Sigmoid colon (tissue), 7 donors: ENCODE results near the gene HIBADH. TPM values are rescaled to one million over a fixed set of nuclear protein-coding genes. Genes with fewer than 3 reads are reported as not detected.

Experiments used
- DNase-seq: peaks from one replicate; pipeline ENCODE4 v3.0.0-alpha.2; 2019
- H3K27ac ChIP-seq, 4 donors: fragments of 200-600 bp; sonication (generic); one replicate each; pipeline ENCODE4 v1.5.1; 2016 to 2019; ENCODE audit warnings: mild to moderate bottlenecking in 1 of 4
- H3K27me3 ChIP-seq, 3 donors: fragments of 200-600 bp; sonication (generic); one replicate each; pipeline ENCODE4 v1.5.1; 2019; ENCODE audit warnings: mild to moderate bottlenecking in 1 of 3
- H3K36me3 ChIP-seq, 4 donors: fragments of 200-600 bp; sonication (generic); one replicate each; pipeline ENCODE4 v1.5.1; 2016 to 2019
- H3K4me1 ChIP-seq, 4 donors: fragments of 200-600 bp; sonication (generic); one replicate each; pipeline ENCODE4 v1.5.1; 2017 to 2019
- H3K4me3 ChIP-seq, 4 donors: fragments of 200-600 bp; sonication (generic); one replicate each; pipeline ENCODE4 v1.5.1; 2017 to 2019; ENCODE audit warnings: mild to moderate bottlenecking in 2 of 4, moderate library complexity in 1 of 4
- H3K9me3 ChIP-seq, 4 donors: fragments of 200-600 bp in 3 of 4; sonication (generic) in 3 of 4; one replicate each; pipeline versions ENCODE4 v1.5.1 to v1.6.1; 2013 to 2019
- CTCF ChIP-seq, 4 experiments: fragments of 450-650 bp in 3 of 4; fragments of 200-600 bp in 1 of 4; IDR thresholded peaks; one replicate each; pipeline ENCODE4 v1.5.1; 2016 to 2019; ENCODE audit warnings: antibody characterized with exemption in 4 of 4, mild to moderate bottlenecking in 3 of 4, moderate library complexity in 2 of 4
- EP300 ChIP-seq, 4 donors: sonication (generic); formaldehyde crosslinking; IDR thresholded peaks; one replicate each; pipeline ENCODE4 v1.6.1; 2017; ENCODE audit warnings: antibody characterized with exemption in 4 of 4
- POLR2A ChIP-seq, 2 donors: fragments of 450-650 bp; IDR thresholded peaks; one replicate each; pipeline ENCODE4 v1.6.1; 2016; ENCODE audit warnings: antibody characterized with exemption in 2 of 2, mild to moderate bottlenecking in 2 of 2, moderate library complexity in 2 of 2
- POLR2AphosphoS5 ChIP-seq, 4 donors: sonication (generic); formaldehyde crosslinking; IDR thresholded peaks; one replicate each; pipeline ENCODE4 v1.6.1; 2017; ENCODE audit warnings: antibody characterized with exemption in 4 of 4
- WGBS, 2 donors: extraction: QIAGEN DNeasy Blood & Tissue Kit; methylation state at CpG; one replicate each; pipeline ENCODE4 v1.1.7; 2013; 5-methylcytosine and 5-hydroxymethylcytosine counted together
- intact Hi-C: fragments of 100-400 bp; cut with DNase I; formaldehyde crosslinking; loops from one replicate; pipeline ENCODE4 v1.15.1; 2023
- polyA plus RNA-seq, 3 donors: library from polyadenylated mRNA; stranded (reverse); fragments of 200-250 nt; gene quantifications; one replicate each; pipeline ENCODE4 v1.2.3, GENCODE V29; 2013
- total RNA-seq, 4 donors: library from RNA; depleted of rRNA; stranded (reverse); fragments of >200 nt; gene quantifications; one replicate each; pipeline ENCODE4 v1.1.0, GENCODE V29; 2016
- donor health status: healthy with polysubstance abuse.
- donor health status: Bipolar disorder and iron deficiency.
- donor health status: healthy.

The HIBADH gene
- total and polyA plus RNA-seq, 7 donors: 23.4 to 89.5 (median 63.5) TPM

- no peaks in the 10 kb centered on the region for H3K27me3 ChIP-seq
- H3K36me3 ChIP-seq: no peaks in the 10 kb centered on the region
- no peaks in the 10 kb centered on the region for H3K4me1 ChIP-seq
- TF ChIP-seq EP300 (IDR thresholded peaks at IDR 0.05): no peak
- TF ChIP-seq POLR2A (IDR thresholded peaks at IDR 0.05): no peak
- no peak for TF ChIP-seq CTCF (IDR thresholded peaks at IDR 0.05)
- TF ChIP-seq POLR2AphosphoS5 (IDR thresholded peaks at IDR 0.05): no peak
- H3K27ac ChIP-seq: no peak overlapping the region
- no peak for DNase-seq
- WGBS, 2 donors: 93 to 99% methylated on average over 1 of the region's 1 CpG
- no peaks in the 10 kb centered on the region for H3K9me3 ChIP-seq
- intact Hi-C loops: no loop called here
- no peak overlapping the region for H3K4me3 ChIP-seq
These were observed 27.0 kb upstream of the HIBADH start for GRCh38 chr7:27689591-27690164.

GRCh38 chr7:27689150-27689549, 26.5 kb upstream of the HIBADH start:
- Histone ChIP-seq H3K9me3 (no peaks in the 10 kb centered on the region), H3K4me3 (no peak overlapping the region), H3K27ac (no peak overlapping the region), H3K4me1 (no peaks in the 10 kb centered on the region), H3K36me3 (no peaks in the 10 kb centered on the region), H3K27me3 (no peaks in the 10 kb centered on the region)
- intact Hi-C loops: no loop called here
- DNase-seq: no peak
- 87 to 90% methylated on average over 1 of the region's 1 CpG for WGBS, 2 donors
- no peak for TF ChIP-seq CTCF (IDR thresholded peaks at IDR 0.05)
- no peak for TF ChIP-seq EP300 (IDR thresholded peaks at IDR 0.05)
- no peak for TF ChIP-seq POLR2AphosphoS5 (IDR thresholded peaks at IDR 0.05)
- TF ChIP-seq POLR2A (IDR thresholded peaks at IDR 0.05): no peak

DNA sequence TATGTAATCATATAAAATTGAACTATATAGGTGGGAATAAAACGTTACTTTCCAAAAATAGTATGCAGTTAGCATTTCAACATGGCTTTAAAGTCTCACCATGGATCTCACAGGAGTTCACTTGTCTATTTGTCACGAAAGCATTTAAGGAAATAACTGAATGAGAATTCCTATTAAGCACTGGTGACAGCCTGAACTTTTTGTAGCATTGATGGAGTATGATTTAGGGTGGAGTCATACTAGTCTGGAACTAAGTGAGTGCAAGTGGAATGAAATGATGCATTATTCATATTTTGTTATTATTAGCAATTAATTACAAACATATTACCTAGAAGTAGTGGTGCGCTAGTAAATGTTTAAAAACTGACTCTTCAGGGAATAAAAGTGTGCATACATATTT, 26.0 kb upstream of the HIBADH start:
- DNase-seq: no peak
- no peaks in the 10 kb centered on the region for H3K4me1 ChIP-seq
- H3K27me3 ChIP-seq: no peaks in the 10 kb centered on the region
- intact Hi-C loops: no loop called here
- no peaks in the 10 kb centered on the region for H3K9me3 ChIP-seq
- H3K36me3 ChIP-seq: no peaks in the 10 kb centered on the region
- no peak overlapping the region for H3K27ac ChIP-seq
- H3K4me3 ChIP-seq: no peak overlapping the region
- WGBS, 2 donors: 83 to 89% methylated on average over 3 of the region's 3 CpGs
- no peak for TF ChIP-seq POLR2A (IDR thresholded peaks at IDR 0.05)
- no peak for TF ChIP-seq POLR2AphosphoS5 (IDR thresholded peaks at IDR 0.05)
- TF ChIP-seq EP300 (IDR thresholded peaks at IDR 0.05): no peak
- no peak for TF ChIP-seq CTCF (IDR thresholded peaks at IDR 0.05)

DNA sequence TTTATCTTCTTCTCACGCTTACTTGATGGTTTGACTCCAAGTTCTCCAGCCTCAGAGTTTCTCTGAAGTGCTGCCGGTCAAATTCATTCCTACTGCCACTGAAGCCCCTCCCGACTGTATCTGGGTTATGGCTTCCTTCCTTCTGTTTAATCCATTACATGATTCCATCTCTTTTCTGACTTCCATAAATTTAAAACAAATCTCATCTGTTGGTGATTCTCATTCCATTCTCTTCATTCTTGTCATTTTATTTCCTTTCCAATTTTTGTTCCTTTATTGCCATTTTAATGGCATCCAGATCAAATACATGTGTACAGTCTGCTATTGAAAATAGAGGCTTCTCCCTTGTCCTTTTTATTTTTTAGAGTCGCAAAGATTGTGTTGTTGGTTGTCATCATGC, 25.4 kb upstream of the HIBADH start:
- Histone ChIP-seq H3K4me1 (no peaks in the 10 kb centered on the region), H3K27me3 (no peaks in the 10 kb centered on the region), H3K36me3 (no peaks in the 10 kb centered on the region), H3K4me3 (no peak overlapping the region), H3K27ac (no peak overlapping the region), H3K9me3 (no peaks in the 10 kb centered on the region)
- intact Hi-C loops: no loop called here
- 92 to 95% methylated on average over 4 of the region's 4 CpGs for WGBS, 2 donors
- DNase-seq: no peak
- no peak for TF ChIP-seq CTCF (IDR thresholded peaks at IDR 0.05)
- no peak for TF ChIP-seq EP300 (IDR thresholded peaks at IDR 0.05)
- no peak for TF ChIP-seq POLR2AphosphoS5 (IDR thresholded peaks at IDR 0.05)
- no peak for TF ChIP-seq POLR2A (IDR thresholded peaks at IDR 0.05)

DNA sequence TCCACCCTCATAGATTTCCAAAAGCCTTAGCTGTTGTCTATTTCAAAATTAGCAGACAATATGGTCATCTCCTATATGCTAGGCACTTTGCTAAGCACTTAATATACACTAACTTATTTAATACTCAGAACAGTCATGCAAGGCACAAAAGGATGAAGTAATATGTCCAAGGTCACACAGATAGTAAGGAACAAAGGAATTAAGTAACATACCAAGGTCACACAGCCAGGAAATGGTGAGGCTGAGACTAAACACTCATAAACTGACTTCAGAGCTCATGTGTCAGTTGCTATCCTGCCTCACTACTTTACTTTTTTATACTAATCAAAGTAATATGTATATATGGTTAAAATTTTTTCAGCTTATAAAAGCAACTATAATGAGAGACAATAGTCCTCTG, 23.6 kb upstream of the HIBADH start:
- TF ChIP-seq EP300 (IDR thresholded peaks at IDR 0.05) (no peak), CTCF (IDR thresholded peaks at IDR 0.05) (no peak), POLR2AphosphoS5 (IDR thresholded peaks at IDR 0.05) (no peak), POLR2A (IDR thresholded peaks at IDR 0.05) (no peak)
- H3K27ac ChIP-seq: no peak overlapping the region
- H3K27me3 ChIP-seq: no peaks in the 10 kb centered on the region
- intact Hi-C loops: no loop called here
- no peak for DNase-seq
- no peaks in the 10 kb centered on the region for H3K9me3 ChIP-seq
- H3K36me3 ChIP-seq: no peaks in the 10 kb centered on the region
- no peak overlapping the region for H3K4me3 ChIP-seq
- H3K4me1 ChIP-seq: no peaks in the 10 kb centered on the region
